HG02623 (cell line): ENCODE results near the gene FAM161B.

Experiments
- ATAC-seq: cut with Tn5 transposase; IDR thresholded peaks from one replicate; pipeline ENCODE4 v1.9.1; 2021; ENCODE audit warnings: moderate library complexity; ENCODE audit not compliant: unreplicated experiment

The FAM161B gene

DNA sequence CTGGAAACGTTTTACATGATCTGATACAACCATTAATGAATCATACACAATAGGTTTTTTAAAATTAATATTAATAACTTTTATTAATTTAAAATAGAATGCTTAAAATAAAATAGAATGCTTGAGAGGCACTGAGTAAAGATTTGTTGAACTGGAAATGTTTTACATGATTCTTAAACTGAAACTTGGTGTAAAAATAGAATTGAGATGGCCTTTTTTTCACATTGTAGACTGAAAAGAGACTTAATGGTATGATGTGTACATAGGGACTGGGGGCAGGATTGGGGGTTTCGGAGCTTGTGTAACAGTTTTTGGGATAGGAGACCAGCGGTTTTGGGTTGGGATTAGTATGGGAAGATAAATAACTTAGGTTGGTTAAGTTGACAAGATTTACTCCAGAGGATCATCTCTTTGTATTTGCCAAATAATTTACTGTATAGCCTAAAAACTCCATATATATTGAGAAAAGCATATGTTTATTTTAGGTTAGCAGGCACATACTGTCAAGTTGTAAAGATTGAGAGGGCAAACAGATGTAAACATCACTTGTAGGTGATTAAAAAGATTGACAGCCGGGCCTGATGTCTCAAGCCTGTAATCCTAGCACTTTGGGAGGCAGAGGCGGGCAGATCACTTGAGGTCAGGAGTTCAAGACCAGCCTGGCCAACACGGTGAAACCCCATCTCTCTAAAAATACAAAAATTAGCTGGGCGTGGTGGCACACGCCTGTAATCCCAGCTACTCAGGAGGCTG lies 65.3 kb downstream of the FAM161B start:
- ATAC-seq, result no peak
